ENCODE results near the gene HOXA3.
A peak's percentile ranks its signal among the peaks of the same experiment; 100 is the strongest.

DNA sequence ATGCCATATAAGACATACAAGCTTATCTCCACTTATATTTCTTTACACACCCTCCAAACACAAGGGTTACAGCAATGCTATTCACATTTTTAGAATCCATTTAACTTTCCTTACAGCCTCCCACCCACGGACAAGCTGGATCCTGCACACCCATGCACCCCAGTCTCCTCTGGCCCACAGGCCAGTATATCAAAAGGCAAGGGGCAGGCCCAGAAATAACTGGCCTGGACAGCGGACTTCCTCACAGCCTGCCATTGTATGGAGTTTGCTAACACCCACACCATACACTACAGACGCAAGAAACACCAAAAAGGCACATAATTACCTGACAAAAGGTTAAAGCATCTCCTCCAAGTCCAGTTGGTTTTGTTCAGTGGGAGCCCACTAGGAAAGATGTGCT is 33.8 kb downstream of the HOXA3 start:
- TF ChIP-seq POLR2AphosphoS5 (IDR thresholded peaks at IDR 0.05; ENCODE audit: low read depth, low read length), result no peak
- no peak for TF ChIP-seq SIN3A (IDR thresholded peaks at IDR 0.05; ENCODE audit: borderline replicate concordance, insufficient read depth, low read depth, low read length)
- TF ChIP-seq TCF7L2 (IDR thresholded peaks at IDR 0.05; ENCODE audit: low read depth, low read length), result no peak
- TF ChIP-seq, protein P1, sequence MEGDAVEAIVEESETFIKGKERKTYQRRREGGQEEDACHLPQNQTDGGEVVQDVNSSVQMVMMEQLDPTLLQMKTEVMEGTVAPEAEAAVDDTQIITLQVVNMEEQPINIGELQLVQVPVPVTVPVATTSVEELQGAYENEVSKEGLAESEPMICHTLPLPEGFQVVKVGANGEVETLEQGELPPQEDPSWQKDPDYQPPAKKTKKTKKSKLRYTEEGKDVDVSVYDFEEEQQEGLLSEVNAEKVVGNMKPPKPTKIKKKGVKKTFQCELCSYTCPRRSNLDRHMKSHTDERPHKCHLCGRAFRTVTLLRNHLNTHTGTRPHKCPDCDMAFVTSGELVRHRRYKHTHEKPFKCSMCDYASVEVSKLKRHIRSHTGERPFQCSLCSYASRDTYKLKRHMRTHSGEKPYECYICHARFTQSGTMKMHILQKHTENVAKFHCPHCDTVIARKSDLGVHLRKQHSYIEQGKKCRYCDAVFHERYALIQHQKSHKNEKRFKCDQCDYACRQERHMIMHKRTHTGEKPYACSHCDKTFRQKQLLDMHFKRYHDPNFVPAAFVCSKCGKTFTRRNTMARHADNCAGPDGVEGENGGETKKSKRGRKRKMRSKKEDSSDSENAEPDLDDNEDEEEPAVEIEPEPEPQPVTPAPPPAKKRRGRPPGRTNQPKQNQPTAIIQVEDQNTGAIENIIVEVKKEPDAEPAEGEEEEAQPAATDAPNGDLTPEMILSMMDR (IDR thresholded peaks at IDR 0.05), result no peak
- 0 out of 4 replicates have a peak, but pooled peaks of 1 of the 2 experiments have one; percentile 13 for TF ChIP-seq REST (IDR thresholded peaks at IDR 0.05; ENCODE audit: insufficient read depth in 1 of 2, low read depth in 2 of 2, low read length in 1 of 2)
